Measurements from ENCODE around the gene ZEB2. TPM values are rescaled to one million over a fixed set of nuclear protein-coding genes. Genes with fewer than 3 reads are reported as not detected.

The ZEB2 gene
- total and polyA plus RNA-seq, 2 of the 8 experiments (the other 6 are each of a cell fraction or from before 2014, with no cell fraction given), result 0.38 TPM; not detected in 1

- Histone ChIP-seq H4K5ac (ENCODE audit: insufficient read length, low read depth, low read length) (no peak overlapping the region), H3K79me2 (ENCODE audit: control insufficient read depth in 1 of 2, insufficient read depth in 2 of 2, low read length in 2 of 2) (no peaks in the 10 kb centered on the region), H4K20me1 (replicated peaks in 1 of 2; ENCODE audit: control insufficient read depth in 1 of 2, insufficient read depth in 2 of 2, low read length in 2 of 2) (no peaks in the 10 kb centered on the region), H2AK5ac (ENCODE audit: low read depth, low read length) (no peak overlapping the region), H2BK120ac (replicated peaks; ENCODE audit: low read depth, low read length) (no peak overlapping the region), H3K4me3 (ENCODE audit: extremely low read depth in 1 of 4, insufficient read depth in 2 of 4, low read depth in 3 of 4, low read length in 4 of 4) (no peak overlapping the region), H3K4ac (replicated peaks; ENCODE audit: insufficient read length, low read depth, low read length) (no peak overlapping the region), H2BK5ac (ENCODE audit: low read depth, low read length) (no peak overlapping the region), H3K56ac (replicated peaks; ENCODE audit: insufficient read length, low read depth, low read length) (no peak overlapping the region), H2AFZ (ENCODE audit: low read length) (no peak overlapping the region), H3K9me3 (ENCODE audit: insufficient read depth in 2 of 2, low read depth in 1 of 2, low read length in 1 of 2) (no peaks in the 10 kb centered on the region), H3K18ac (ENCODE audit: extremely low read depth, low read length) (no peak overlapping the region), H3K4me1 (replicated peaks in 1 of 4; ENCODE audit: control insufficient read depth in 3 of 4, insufficient read depth in 4 of 4, low read length in 3 of 4) (peaks cover 0 to 13% (median 4%) of the 10 kb centered on the region in 4 experiments; a peak in 3 of 7 replicates), H4K91ac (replicated peaks; ENCODE audit: insufficient read length, low read length) (no peak overlapping the region), H3K36me3 (ENCODE audit: control insufficient read depth in 2 of 4, insufficient read depth in 4 of 4, low read length in 3 of 4) (no peaks in the 10 kb centered on the region), H3K27ac (ENCODE audit: low read depth, low read length) (no peak overlapping the region), H4K8ac (ENCODE audit: extremely low read depth, insufficient read depth, low read length) (no peak overlapping the region), H3K27me3 (replicated peaks in 1 of 4; ENCODE audit: control insufficient read depth in 3 of 4, extremely low read depth in 1 of 4, insufficient read depth in 3 of 4, low read length in 3 of 4) (no peaks in the 10 kb centered on the region; a peak in 1 of 7 replicates), H3K23me2 (ENCODE audit: low read depth, low read length) (no peaks in the 10 kb centered on the region), H2BK12ac (ENCODE audit: low read depth, low read length) (no peak overlapping the region), H3K9ac (replicated peaks in 1 of 4; ENCODE audit: extremely low read depth in 1 of 4, low read depth in 3 of 4, low read length in 3 of 4) (no peak overlapping the region), H2BK15ac (ENCODE audit: low read length) (no peak overlapping the region), H2BK20ac (ENCODE audit: low read length) (no peak overlapping the region), H3K79me1 (ENCODE audit: low read depth, low read length) (no peaks in the 10 kb centered on the region), H3K23ac (ENCODE audit: insufficient read length) (no peak overlapping the region), H3K14ac (ENCODE audit: insufficient read length) (no peak overlapping the region), H3K4me2 (ENCODE audit: insufficient read depth in 1 of 2, low read depth in 2 of 2, low read length in 2 of 2) (no peak overlapping the region)
- no peak for FAIRE-seq
- 34% methylated on average over 2 of the region's 2 CpGs; no CpG with 5 or more reads in 1 of the 2 experiments for WGBS, 2 experiments (ENCODE audit: extremely low coverage in 1 of 2, insufficient coverage in 1 of 2, insufficient read length in 1 of 2, insufficient replicate concordance in 2 of 2, low coverage in 1 of 2, low lambda C conversion rate in 2 of 2, missing lambda C conversion rate in 1 of 2)
- no peak for DNase-seq (ENCODE audit: low read depth in 1 of 2, low spot score in 2 of 2)
- ChIA-PET CTCF (ENCODE audit: partially characterized antibody) (interaction anchor here (1.3 kb wide), 1 partner anchor 1186 kb away, joined by 3 read pairs; no protein-coding TSS in a partner anchor), POLR2A (ENCODE audit: partially characterized antibody) (no interaction called here)
- no peak for TF ChIP-seq TCF12 (IDR thresholded peaks at IDR 0.05; ENCODE audit: low read depth, low read length)
- no peak for TF ChIP-seq GABPA (IDR thresholded peaks at IDR 0.05; ENCODE audit: borderline replicate concordance, insufficient read depth, low read length)
- TF ChIP-seq POLR2A (IDR thresholded peaks at IDR 0.05; ENCODE audit: control extremely low read depth in 1 of 2, low read depth in 2 of 2, low read length in 2 of 2), result no peak
- TF ChIP-seq KDM5A (IDR thresholded peaks at IDR 0.05; ENCODE audit: low read length), result no peak
These were observed 46.5 kb upstream of the ZEB2 start for GRCh38 chr2:144566448-144566847.
